Measurements from ENCODE around the gene NHLH1. TPM values are rescaled to one million over a fixed set of nuclear protein-coding genes. Genes with fewer than 3 reads are reported as not detected.

The NHLH1 gene
- total and polyA plus RNA-seq, 2 of the 13 experiments (the other 11 are each of a cell fraction or from before 2014, with no cell fraction given) = 0.11 to 0.57 TPM

- TF ChIP-seq, protein P1, sequence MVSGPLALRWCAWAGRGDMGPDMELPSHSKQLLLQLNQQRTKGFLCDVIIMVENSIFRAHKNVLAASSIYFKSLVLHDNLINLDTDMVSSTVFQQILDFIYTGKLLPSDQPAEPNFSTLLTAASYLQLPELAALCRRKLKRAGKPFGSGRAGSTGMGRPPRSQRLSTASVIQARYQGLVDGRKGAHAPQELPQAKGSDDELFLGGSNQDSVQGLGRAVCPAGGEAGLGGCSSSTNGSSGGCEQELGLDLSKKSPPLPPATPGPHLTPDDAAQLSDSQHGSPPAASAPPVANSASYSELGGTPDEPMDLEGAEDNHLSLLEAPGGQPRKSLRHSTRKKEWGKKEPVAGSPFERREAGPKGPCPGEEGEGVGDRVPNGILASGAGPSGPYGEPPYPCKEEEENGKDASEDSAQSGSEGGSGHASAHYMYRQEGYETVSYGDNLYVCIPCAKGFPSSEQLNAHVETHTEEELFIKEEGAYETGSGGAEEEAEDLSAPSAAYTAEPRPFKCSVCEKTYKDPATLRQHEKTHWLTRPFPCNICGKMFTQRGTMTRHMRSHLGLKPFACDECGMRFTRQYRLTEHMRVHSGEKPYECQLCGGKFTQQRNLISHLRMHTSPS (CRISPR knock-in tag; IDR thresholded peaks at IDR 0.05; ENCODE audit: low read depth) = no peak
- TF ChIP-seq HNF4A (CRISPR knock-in tag; IDR thresholded peaks at IDR 0.05) (peak; percentile 56), DBP (CRISPR knock-in tag; IDR thresholded peaks at IDR 0.05; ENCODE audit: not compliant biosample characterization) (peak; percentile 5), ZNF572 (CRISPR knock-in tag; IDR thresholded peaks at IDR 0.05) (0 out of 2 replicates have a peak, but pooled peaks have one; percentile 34), AHR (CRISPR knock-in tag; IDR thresholded peaks at IDR 0.05) (no peak; the same call in 1 of the 2 replicates), NFE2L2 (IDR thresholded peaks at IDR 0.05; ENCODE audit: low read length) (no peak), ERF (CRISPR knock-in tag; IDR thresholded peaks at IDR 0.05) (peak; percentile 64), ZFP91 (CRISPR knock-in tag; IDR thresholded peaks at IDR 0.05; ENCODE audit: borderline replicate concordance) (peak; percentile 92), USF2 (IDR thresholded peaks at IDR 0.05; ENCODE audit: low read depth, low read length) (no peak), USF2 (CRISPR knock-in tag; IDR thresholded peaks at IDR 0.05; ENCODE audit: borderline replicate concordance) (no peak), NRL (CRISPR knock-in tag; IDR thresholded peaks at IDR 0.05; ENCODE audit: borderline replicate concordance) (peak; percentile 20; the same call in 1 of the 2 replicates), PATZ1 (CRISPR knock-in tag; IDR thresholded peaks at IDR 0.05) (peak; percentile 90), ZNF614 (CRISPR knock-in tag; IDR thresholded peaks at IDR 0.05; ENCODE audit: borderline replicate concordance) (peak; percentile 74; the same call in 1 of the 2 replicates), GABPB1 (CRISPR knock-in tag; IDR thresholded peaks at IDR 0.05) (peak; percentile 99), ZNF44 (CRISPR knock-in tag; IDR thresholded peaks at IDR 0.05) (peak; percentile 90; the same call in 1 of the 2 replicates), ZFP37 (CRISPR knock-in tag; IDR thresholded peaks at IDR 0.05; ENCODE audit: borderline replicate concordance) (no peak), ZFP62 (CRISPR knock-in tag; IDR thresholded peaks at IDR 0.05) (no peak), ZC3H13 (CRISPR knock-in tag; IDR thresholded peaks at IDR 0.05) (peak; percentile 16; the same call in 1 of the 2 replicates), HNRNPLL (IDR thresholded peaks at IDR 0.05; ENCODE audit: low read depth, low read length, poor library complexity, severe bottlenecking) (peak; percentile 31)
Measured at GRCh38 chr1:160342953-160343869, 23.7 kb upstream of the NHLH1 start, which contains the start of the genes COPA and NCSTN (continued).
